ENCODE results near the gene BMP6. TPM values are rescaled to one million over a fixed set of nuclear protein-coding genes. Genes with fewer than 3 reads are reported as not detected.

Gene BMP6
- total RNA-seq, 1 experiment from 2014 or later, result 1.6 TPM

- Histone ChIP-seq H3K27me3 (ENCODE audit: insufficient read depth, low read length) (peaks cover 67% of the 10 kb centered on the region), H3K4me1 (ENCODE audit: control insufficient read depth in 1 of 2, insufficient read depth in 2 of 2, low read length in 2 of 2) (no peaks in the 10 kb centered on the region), H3K4me3 (replicated peaks in 1 of 2; ENCODE audit: low read depth in 1 of 2, low read length in 2 of 2) (no peak overlapping the region), H3K9ac (ENCODE audit: low read length) (no peak overlapping the region), H3K9me3 (ENCODE audit: control insufficient read depth in 1 of 2, insufficient read depth in 1 of 2, low read depth in 1 of 2, low read length in 2 of 2) (no peaks in the 10 kb centered on the region), H3K27ac (ENCODE audit: low read depth, low read length) (no peak overlapping the region), H2AFZ (ENCODE audit: low read depth, low read length, poor library complexity, severe bottlenecking) (no peak overlapping the region), H3K79me2 (ENCODE audit: insufficient read depth, low read length) (no peaks in the 10 kb centered on the region), H4K20me1 (ENCODE audit: insufficient read depth) (no peaks in the 10 kb centered on the region), H3K4me2 (ENCODE audit: low read length) (no peak overlapping the region), H3K36me3 (ENCODE audit: control insufficient read depth in 1 of 2, insufficient read depth in 2 of 2, low read length in 2 of 2) (no peaks in the 10 kb centered on the region), H3K9me2 (ENCODE audit: insufficient read depth) (no peaks in the 10 kb centered on the region)
- ChIA-PET POLR2A (no interaction called here), CTCF (no interaction called here), RAD21 (ENCODE audit: low non-redundant PET in 1 of 2, low total read pairs in 2 of 2, uncharacterized antibody in 2 of 2, unreplicated experiment in 2 of 2) (no interaction called here)
- TF ChIP-seq EGR1 (IDR thresholded peaks at IDR 0.05; ENCODE audit: low read depth), result no peak
- intact Hi-C loops (cut with micrococcal nuclease), result no loop called here
- DNase-seq (ENCODE audit: low read depth, low spot score), result no peak
- no TSS peak for BruUV-seq (replicated peaks)
- ATAC-seq, result no peak
Observed at GRCh38 chr6:7787137-7787608, 61.3 kb downstream of the BMP6 start.

- Histone ChIP-seq H3K4me1 (ENCODE audit: control insufficient read depth in 1 of 2, insufficient read depth in 2 of 2, low read length in 2 of 2) (no peaks in the 10 kb centered on the region), H3K9ac (ENCODE audit: low read length) (no peak overlapping the region), H3K36me3 (ENCODE audit: control insufficient read depth in 1 of 2, insufficient read depth in 2 of 2, low read length in 2 of 2) (no peaks in the 10 kb centered on the region), H2AFZ (ENCODE audit: low read depth, low read length, poor library complexity, severe bottlenecking) (no peak overlapping the region), H4K20me1 (ENCODE audit: insufficient read depth) (no peaks in the 10 kb centered on the region), H3K79me2 (ENCODE audit: insufficient read depth, low read length) (no peaks in the 10 kb centered on the region), H3K9me2 (ENCODE audit: insufficient read depth) (no peaks in the 10 kb centered on the region), H3K27me3 (ENCODE audit: insufficient read depth, low read length) (peaks cover 67% of the 10 kb centered on the region), H3K4me2 (ENCODE audit: low read length) (no peak overlapping the region), H3K27ac (ENCODE audit: low read depth, low read length) (no peak overlapping the region), H3K9me3 (ENCODE audit: control insufficient read depth in 1 of 2, insufficient read depth in 1 of 2, low read depth in 1 of 2, low read length in 2 of 2) (no peaks in the 10 kb centered on the region), H3K4me3 (replicated peaks in 1 of 2; ENCODE audit: low read depth in 1 of 2, low read length in 2 of 2) (no peak overlapping the region)
- ChIA-PET CTCF (no interaction called here), RAD21 (ENCODE audit: low non-redundant PET in 1 of 2, low total read pairs in 2 of 2, uncharacterized antibody in 2 of 2, unreplicated experiment in 2 of 2) (no interaction called here), POLR2A (no interaction called here)
- TF ChIP-seq POLR2A (IDR thresholded peaks at IDR 0.05; ENCODE audit: borderline replicate concordance, extremely low read depth, insufficient read depth, insufficient read length) (no peak), POLR2AphosphoS5 (IDR thresholded peaks at IDR 0.05; ENCODE audit: low read depth, low read length) (no peak), RAD21 (IDR thresholded peaks at IDR 0.05; ENCODE audit: low read depth) (no peak), CBX3 (IDR thresholded peaks at IDR 0.05; ENCODE audit: low read depth) (no peak), FOSL1 (IDR thresholded peaks at IDR 0.05; ENCODE audit: low read depth) (no peak), SIN3A (IDR thresholded peaks at IDR 0.05; ENCODE audit: low read depth) (no peak), ZFX (IDR thresholded peaks at IDR 0.05) (no peak), YY1 (IDR thresholded peaks at IDR 0.05; ENCODE audit: extremely low read depth, insufficient replicate concordance, low read depth, low read length) (no peak), ELF1 (IDR thresholded peaks at IDR 0.05; ENCODE audit: borderline replicate concordance, low read depth) (no peak), EZH2 (IDR thresholded peaks at IDR 0.05) (no peak), MAX (IDR thresholded peaks at IDR 0.05) (no peak)
- TF ChIP-seq, protein P1, sequence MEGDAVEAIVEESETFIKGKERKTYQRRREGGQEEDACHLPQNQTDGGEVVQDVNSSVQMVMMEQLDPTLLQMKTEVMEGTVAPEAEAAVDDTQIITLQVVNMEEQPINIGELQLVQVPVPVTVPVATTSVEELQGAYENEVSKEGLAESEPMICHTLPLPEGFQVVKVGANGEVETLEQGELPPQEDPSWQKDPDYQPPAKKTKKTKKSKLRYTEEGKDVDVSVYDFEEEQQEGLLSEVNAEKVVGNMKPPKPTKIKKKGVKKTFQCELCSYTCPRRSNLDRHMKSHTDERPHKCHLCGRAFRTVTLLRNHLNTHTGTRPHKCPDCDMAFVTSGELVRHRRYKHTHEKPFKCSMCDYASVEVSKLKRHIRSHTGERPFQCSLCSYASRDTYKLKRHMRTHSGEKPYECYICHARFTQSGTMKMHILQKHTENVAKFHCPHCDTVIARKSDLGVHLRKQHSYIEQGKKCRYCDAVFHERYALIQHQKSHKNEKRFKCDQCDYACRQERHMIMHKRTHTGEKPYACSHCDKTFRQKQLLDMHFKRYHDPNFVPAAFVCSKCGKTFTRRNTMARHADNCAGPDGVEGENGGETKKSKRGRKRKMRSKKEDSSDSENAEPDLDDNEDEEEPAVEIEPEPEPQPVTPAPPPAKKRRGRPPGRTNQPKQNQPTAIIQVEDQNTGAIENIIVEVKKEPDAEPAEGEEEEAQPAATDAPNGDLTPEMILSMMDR (IDR thresholded peaks at IDR 0.05 in 2 of 3, conservative IDR thresholded peaks at IDR 0.05 in 1 of 3; ENCODE audit: borderline replicate concordance in 1 of 3, insufficient read depth in 1 of 3, low read depth in 2 of 3, low read length in 2 of 3), result no peak
- intact Hi-C loops (cut with micrococcal nuclease), result no loop called here
- BruUV-seq (replicated peaks), result no TSS peak
- ATAC-seq (no peak), DNase-seq (ENCODE audit: low read depth, low spot score) (no peak)
Observed at GRCh38 chr6:7787731-7788130, 61.8 kb downstream of the BMP6 start.

Measured in HCT116 (cell line).